ENCODE data around the gene NUSAP1. TPM values are rescaled to one million over a fixed set of nuclear protein-coding genes. Genes with fewer than 3 reads are reported as not detected.

Gene NUSAP1
- total and polyA plus RNA-seq, 10 of the 15 experiments (the other 5 are each of a cell fraction or from before 2014, with no cell fraction given): 158 to 315 (median 229) TPM

GRCh38 chr15:41333026-41333562 lies 413 bp downstream of the NUSAP1 start:
- DNase-seq (ENCODE audit: low read depth, low spot score): no peak
- H3K27me3 ChIP-seq (replicated peaks in 1 of 2; ENCODE audit: control insufficient read depth in 2 of 2, insufficient read depth in 2 of 2, low read length in 1 of 2): no peaks in the 10 kb centered on the region
- peak overlapping the region; percentile 98 for H3K9ac ChIP-seq (ENCODE audit: control insufficient read depth, insufficient read depth, low read length)
- ChIA-PET SMC1A (ENCODE audit: uncharacterized antibody, unreplicated experiment) (interaction anchor here (0.6 to 1.9 kb wide), 10 partner anchors 9 to 430 kb away, joined by 3 to 14 read pairs (median 4); partner anchors contain the start of gene CHP1), POLR2A (interaction anchor here (0.6 to 2.3 kb wide), 12 partner anchors 10 to 125 kb away, joined by 3 to 11 read pairs (median 4); partner anchors contain the start of gene CHP1), RAD21 (ENCODE audit: unreplicated experiment) (interaction anchor here (0.6 to 1.8 kb wide), 12 partner anchors 9 to 391 kb away, joined by 3 to 11 read pairs (median 3); partner anchors contain the start of gene CHP1), CTCF (interaction anchor here (0.5 to 3.0 kb wide), 15 partner anchors 10 to 427 kb away, joined by 3 to 16 read pairs (median 4); partner anchors contain the start of genes CHP1, EXD1 and INO80)
- in situ Hi-C loops (cut with MboI): no loop called here
- H3K4me2 ChIP-seq (ENCODE audit: control insufficient read depth, insufficient read depth): peak overlapping the region; percentile 6
- WGBS (ENCODE audit: insufficient coverage, insufficient replicate concordance, low lambda C conversion rate, missing lambda C conversion rate): 1% methylated on average over 26 of the region's 26 CpGs
- peak; percentile 13 for FAIRE-seq
- no peaks in the 10 kb centered on the region for H3K9me3 ChIP-seq (replicated peaks; ENCODE audit: control insufficient read depth, insufficient read depth, low read length)
- ATAC-seq: peak; percentile 47
- no peaks in the 10 kb centered on the region for H4K20me1 ChIP-seq (ENCODE audit: control insufficient read depth, insufficient read depth)
- peak overlapping the region; percentile 91 for H3K4me3 ChIP-seq
- intact Hi-C loops (cut with micrococcal nuclease; ENCODE audit: unreplicated experiment): loop anchor here (2.0 to 5.0 kb wide), 4 partner anchors 42 to 639 kb away; partner anchors contain the start of genes CHP1, EHD4, EXD1 and INO80
- peaks cover under 1% of the 10 kb centered on the region; the same call in 1 of the 2 replicates for H3K4me1 ChIP-seq (ENCODE audit: control insufficient read depth, insufficient read depth, low read length)
- peak overlapping the region; percentile 82 for H2AFZ ChIP-seq (ENCODE audit: control insufficient read depth, low read depth, low read length)
- TSS peak; percentile 93 for BruUV-seq (replicated peaks)
- H3K27ac ChIP-seq (ENCODE audit: control insufficient read depth, insufficient read depth): peak overlapping the region; percentile 99
- H3K36me3 ChIP-seq (ENCODE audit: control insufficient read depth in 2 of 2, insufficient read depth in 2 of 2, low read length in 1 of 2): peaks cover 0 to 1% of the 10 kb centered on the region in 2 experiments; a peak in 2 of 4 replicates
- H3K79me2 ChIP-seq (ENCODE audit: control insufficient read depth, insufficient read depth, low read length): peaks cover 63% of the 10 kb centered on the region
- TF ChIP-seq SP1 (IDR thresholded peaks at IDR 0.05; ENCODE audit: low read depth, low read length) (no peak), NFIC (IDR thresholded peaks at IDR 0.05; ENCODE audit: low read depth, low read length) (no peak), GATAD2B (conservative IDR thresholded peaks at IDR 0.05; ENCODE audit: low read depth) (peak; percentile 25), ZBED1 (IDR thresholded peaks at IDR 0.05; ENCODE audit: borderline replicate concordance) (peak; percentile 70; the same call in 1 of the 2 replicates), KAT2A (conservative IDR thresholded peaks at IDR 0.05; ENCODE audit: control insufficient read depth, low read depth, low read length) (no peak), CBX5 (IDR thresholded peaks at IDR 0.05; ENCODE audit: low read depth) (no peak), ZBTB4 (CRISPR knock-in tag; IDR thresholded peaks at IDR 0.05) (no peak), PAX5 (IDR thresholded peaks at IDR 0.05; ENCODE audit: borderline replicate concordance, low read depth, low read length) (no peak), BCL3 (IDR thresholded peaks at IDR 0.05; ENCODE audit: borderline replicate concordance, insufficient read depth, low read depth, low read length, poor library complexity, severe bottlenecking) (no peak), TCF7 (IDR thresholded peaks at IDR 0.05; ENCODE audit: borderline replicate concordance) (no peak), NFYA (IDR thresholded peaks at IDR 0.05; ENCODE audit: borderline replicate concordance, low read depth, low read length) (no peak), MLLT1 (IDR thresholded peaks at IDR 0.05) (no peak), SUPT20H (IDR thresholded peaks at IDR 0.05; ENCODE audit: borderline replicate concordance, control insufficient read depth, low read depth, low read length) (no peak), IRF4 (IDR thresholded peaks at IDR 0.05; ENCODE audit: low read depth, low read length) (no peak), SPI1 (IDR thresholded peaks at IDR 0.05; ENCODE audit: borderline replicate concordance, insufficient read depth, low read depth, low read length) (peak; percentile 56; the same call in 1 of the 2 replicates)
- TF ChIP-seq, protein P1, sequence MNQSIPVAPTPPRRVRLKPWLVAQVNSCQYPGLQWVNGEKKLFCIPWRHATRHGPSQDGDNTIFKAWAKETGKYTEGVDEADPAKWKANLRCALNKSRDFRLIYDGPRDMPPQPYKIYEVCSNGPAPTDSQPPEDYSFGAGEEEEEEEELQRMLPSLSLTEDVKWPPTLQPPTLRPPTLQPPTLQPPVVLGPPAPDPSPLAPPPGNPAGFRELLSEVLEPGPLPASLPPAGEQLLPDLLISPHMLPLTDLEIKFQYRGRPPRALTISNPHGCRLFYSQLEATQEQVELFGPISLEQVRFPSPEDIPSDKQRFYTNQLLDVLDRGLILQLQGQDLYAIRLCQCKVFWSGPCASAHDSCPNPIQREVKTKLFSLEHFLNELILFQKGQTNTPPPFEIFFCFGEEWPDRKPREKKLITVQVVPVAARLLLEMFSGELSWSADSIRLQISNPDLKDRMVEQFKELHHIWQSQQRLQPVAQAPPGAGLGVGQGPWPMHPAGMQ (IDR thresholded peaks at IDR 0.05; ENCODE audit: borderline replicate concordance): no peak

Data from GM12878 (cell line).